PFSK-1 (cell line): ENCODE measurements around the gene GTPBP4.

Source experiments
- POLR2AphosphoS5 ChIP-seq: IDR thresholded peaks from 2 replicates; pipeline ENCODE4 v1.6.1; 2012; ENCODE audit warnings: low read depth, mild to moderate bottlenecking, control low read depth, low read length, moderate library complexity
- REST ChIP-seq, 2 experiments: IDR thresholded peaks; 2 replicates each; pipeline versions ENCODE4 v1.6.1 to v1.8.0; 2011 to 2012; ENCODE audit warnings: low read depth in 2 of 2, low read length in 2 of 2, control low read depth in 1 of 2, inconsistent platforms in 1 of 2, mild to moderate bottlenecking in 1 of 2, moderate library complexity in 1 of 2; ENCODE audit not compliant: insufficient read depth in 1 of 2
- SIN3A ChIP-seq: IDR thresholded peaks from 2 replicates; pipeline ENCODE4 v1.6.1; 2012; ENCODE audit warnings: mild to moderate bottlenecking, low read length, moderate library complexity, borderline replicate concordance; ENCODE audit not compliant: insufficient read depth

GRCh38 chr10:1022413-1022812, 34.2 kb downstream of the GTPBP4 start:
- TF ChIP-seq POLR2AphosphoS5 (peak; percentile 54; the same call in 1 of the 2 replicates), SIN3A (no peak), REST (IDR thresholded peaks at IDR 0.05; ENCODE audit: insufficient read depth in 1 of 2, low read depth in 2 of 2, low read length in 2 of 2) (no peak)
